ENCODE measurements around the gene PAIP2. TPM values are rescaled to one million over a fixed set of nuclear protein-coding genes. Genes with fewer than 3 reads are reported as not detected.

Gene PAIP2
- total RNA-seq, 1 experiment from 2014 or later, result 81.2 TPM

GRCh38 chr5:139395844-139396640, 54.4 kb downstream of the PAIP2 start:
- CTCF ChIA-PET, result no interaction called here
- intact Hi-C loops (cut with micrococcal nuclease; ENCODE audit: unreplicated experiment), result no loop called here
- no peaks in the 10 kb centered on the region for H3K27me3 Mint-ChIP-seq (ENCODE audit: unreplicated experiment)
- no TSS peak for BruUV-seq (replicated peaks)
- peaks cover 17% of the 10 kb centered on the region for H3K4me1 Mint-ChIP-seq (ENCODE audit: low read depth, unreplicated experiment)
- DNase-seq, result no peak
- H3K9me3 Mint-ChIP-seq (ENCODE audit: low read depth, unreplicated experiment), result no peaks in the 10 kb centered on the region
- no peak overlapping the region for H3K4me3 Mint-ChIP-seq (ENCODE audit: low read depth, unreplicated experiment)
- no peak overlapping the region for H3K27ac Mint-ChIP-seq (ENCODE audit: unreplicated experiment)
- H3K36me3 Mint-ChIP-seq (ENCODE audit: insufficient read depth, unreplicated experiment), result peaks cover 27% of the 10 kb centered on the region
- TF ChIP-seq CTCF (IDR thresholded peaks at IDR 0.05; ENCODE audit: unreplicated experiment), result no peak

GRCh38 chr5:139396691-139397090, 55.0 kb downstream of the PAIP2 start:
- Mint-ChIP-seq H3K4me1 (ENCODE audit: low read depth, unreplicated experiment) (peaks cover 10% of the 10 kb centered on the region), H3K27ac (ENCODE audit: unreplicated experiment) (no peak overlapping the region), H3K9me3 (ENCODE audit: low read depth, unreplicated experiment) (no peaks in the 10 kb centered on the region), H3K36me3 (ENCODE audit: insufficient read depth, unreplicated experiment) (peaks cover 23% of the 10 kb centered on the region), H3K27me3 (ENCODE audit: unreplicated experiment) (no peaks in the 10 kb centered on the region), H3K4me3 (ENCODE audit: low read depth, unreplicated experiment) (no peak overlapping the region)
- intact Hi-C loops (cut with micrococcal nuclease; ENCODE audit: unreplicated experiment), result no loop called here
- BruUV-seq (replicated peaks), result no TSS peak
- no peak for DNase-seq
- CTCF ChIA-PET, result no interaction called here
- TF ChIP-seq CTCF (IDR thresholded peaks at IDR 0.05; ENCODE audit: unreplicated experiment), result no peak

GRCh38 chr5:139397921-139398320, 56.3 kb downstream of the PAIP2 start:
- no peak overlapping the region for H3K4me3 Mint-ChIP-seq (ENCODE audit: low read depth, unreplicated experiment)
- H3K27me3 Mint-ChIP-seq (ENCODE audit: unreplicated experiment), result no peaks in the 10 kb centered on the region
- no peak for DNase-seq
- no peak overlapping the region for H3K27ac Mint-ChIP-seq (ENCODE audit: unreplicated experiment)
- intact Hi-C loops (cut with micrococcal nuclease; ENCODE audit: unreplicated experiment), result no loop called here
- TF ChIP-seq CTCF (IDR thresholded peaks at IDR 0.05; ENCODE audit: unreplicated experiment), result no peak
- H3K4me1 Mint-ChIP-seq (ENCODE audit: low read depth, unreplicated experiment), result peaks cover 13% of the 10 kb centered on the region
- CTCF ChIA-PET, result no interaction called here
- peaks cover 16% of the 10 kb centered on the region for H3K36me3 Mint-ChIP-seq (ENCODE audit: insufficient read depth, unreplicated experiment)
- no TSS peak for BruUV-seq (replicated peaks)
- H3K9me3 Mint-ChIP-seq (ENCODE audit: low read depth, unreplicated experiment), result no peaks in the 10 kb centered on the region

DNA sequence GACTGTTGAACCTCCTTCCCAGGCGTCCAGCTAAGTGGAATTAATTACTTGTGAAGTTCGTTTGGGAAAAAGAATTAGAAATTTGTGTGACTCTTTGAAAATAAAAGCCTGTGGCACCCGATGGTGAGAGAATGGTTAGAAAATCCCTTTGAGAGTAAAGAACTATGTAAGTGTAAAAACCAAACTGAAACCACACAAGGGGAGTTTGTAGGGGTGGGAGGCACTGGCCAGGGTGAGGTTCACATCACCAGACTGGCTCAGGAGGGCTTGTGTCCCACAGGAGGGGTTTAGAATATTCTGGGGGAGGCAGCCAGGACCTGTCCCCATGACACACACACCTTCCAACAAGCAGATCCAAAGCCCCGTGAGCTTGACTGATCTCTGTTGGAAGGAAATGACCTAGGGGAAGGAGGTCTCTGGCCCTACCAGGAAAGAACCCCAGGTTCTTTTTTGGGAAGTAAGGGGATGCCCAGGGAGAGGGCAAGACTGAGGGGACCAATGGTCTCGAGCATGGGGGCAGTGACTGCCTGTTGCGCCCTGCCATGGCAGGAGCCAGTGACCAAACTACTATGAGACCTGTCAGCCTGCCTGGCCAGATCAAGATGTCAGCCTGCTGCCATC, 58.0 kb downstream of the PAIP2 start:
- CTCF ChIA-PET, result no interaction called here
- no peak for DNase-seq
- Mint-ChIP-seq H3K4me3 (ENCODE audit: low read depth, unreplicated experiment) (no peak overlapping the region), H3K4me1 (ENCODE audit: low read depth, unreplicated experiment) (peaks cover 30% of the 10 kb centered on the region), H3K27me3 (ENCODE audit: unreplicated experiment) (no peaks in the 10 kb centered on the region), H3K27ac (ENCODE audit: unreplicated experiment) (no peak overlapping the region), H3K9me3 (ENCODE audit: low read depth, unreplicated experiment) (no peaks in the 10 kb centered on the region), H3K36me3 (ENCODE audit: insufficient read depth, unreplicated experiment) (peaks cover 23% of the 10 kb centered on the region)
- intact Hi-C loops (cut with micrococcal nuclease; ENCODE audit: unreplicated experiment), result no loop called here
- no peak for TF ChIP-seq CTCF (IDR thresholded peaks at IDR 0.05; ENCODE audit: unreplicated experiment)
- BruUV-seq (replicated peaks), result no TSS peak
